SK-MEL-5 (cell line): ENCODE measurements around the gene ARMH4. TPM values are rescaled to one million over a fixed set of nuclear protein-coding genes. Genes with fewer than 3 reads are reported as not detected.

Experiments used
- DNase-seq: peaks from one replicate; pipeline ENCODE4 v3.0.0-alpha.2; 2016; ENCODE audit warnings: low read depth, low spot score
- in situ Hi-C: cut with HindIII; loops from 2 replicates; pipeline ENCODE4 v1.10.0; 2016; ENCODE audit warnings: low sequenced_read_pairs, high pct_unique_total_duplicates, low pct_unique_long_range_greater_than_20kb
- total RNA-seq: library from RNA; depleted of rRNA; stranded (reverse); fragments of >200 nt; shearing (Covaris generic); gene quantifications from 2 replicates; pipeline ENCODE4 v1.2.3, GENCODE V29; 2014

The ARMH4 gene
- total RNA-seq, 1 experiment from 2014 or later, result 3.1 TPM

DNA sequence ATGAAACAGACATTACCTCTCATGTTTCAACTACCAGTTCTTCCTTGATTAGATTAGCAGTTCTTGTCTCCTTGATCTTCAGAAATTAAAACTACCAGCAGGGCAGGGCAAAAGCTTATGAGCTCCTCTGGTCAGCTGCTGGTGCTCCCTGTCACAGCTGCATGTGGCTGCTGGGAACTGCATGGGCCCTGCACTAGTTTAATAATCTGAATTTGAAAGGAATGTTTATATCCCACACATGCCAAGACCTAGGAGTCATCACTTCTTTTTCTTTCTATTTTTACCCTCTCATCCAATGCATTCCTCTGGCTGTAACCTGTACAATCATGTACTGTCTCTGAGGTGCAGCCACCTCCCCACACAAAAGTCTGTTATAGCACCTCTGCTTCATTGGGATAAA is 73.9 kb downstream of the ARMH4 start:
- DNase-seq, result no peak
- in situ Hi-C loops, result no loop called here

DNA sequence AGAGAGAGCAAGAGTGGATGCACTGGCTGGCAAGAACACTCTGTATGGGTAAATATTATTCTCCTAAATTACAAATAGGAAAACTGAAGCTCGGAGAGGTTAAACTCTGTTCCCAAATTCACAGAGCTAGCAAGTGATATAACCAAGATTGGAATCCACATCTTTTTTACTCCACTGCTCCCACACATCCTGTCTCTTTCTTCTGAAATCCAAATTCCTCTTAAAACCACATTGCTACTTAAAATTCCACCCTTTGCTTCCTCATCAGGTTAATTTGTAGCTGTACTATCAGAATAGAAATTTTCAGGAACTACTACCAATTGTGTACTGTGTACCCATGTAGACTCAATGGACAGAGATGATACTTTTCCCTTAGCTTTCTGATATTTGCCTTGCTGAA is 74.4 kb downstream of the ARMH4 start:
- DNase-seq, result no peak
- in situ Hi-C loops, result no loop called here

DNA sequence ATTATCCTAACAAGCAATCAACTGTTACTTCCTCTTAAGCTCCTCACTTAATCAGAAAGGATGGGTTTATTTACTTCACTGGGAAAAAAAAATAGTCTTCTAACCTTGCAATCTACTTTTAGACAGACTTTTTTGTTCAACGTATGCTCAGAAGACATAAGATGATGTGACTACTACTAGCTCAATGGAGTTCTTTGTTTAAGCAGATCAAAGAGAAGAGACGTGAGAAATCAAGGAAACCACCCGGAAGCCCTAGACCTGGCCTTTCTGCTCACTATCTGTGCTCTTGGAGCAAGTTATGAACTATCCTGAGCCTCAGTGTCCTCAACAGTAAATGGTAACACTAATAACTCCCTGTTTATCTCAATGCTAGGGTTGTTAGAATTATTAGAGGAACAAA is 78.5 kb downstream of the ARMH4 start:
- peak; percentile 50 for DNase-seq
- in situ Hi-C loops, result no loop called here

DNA sequence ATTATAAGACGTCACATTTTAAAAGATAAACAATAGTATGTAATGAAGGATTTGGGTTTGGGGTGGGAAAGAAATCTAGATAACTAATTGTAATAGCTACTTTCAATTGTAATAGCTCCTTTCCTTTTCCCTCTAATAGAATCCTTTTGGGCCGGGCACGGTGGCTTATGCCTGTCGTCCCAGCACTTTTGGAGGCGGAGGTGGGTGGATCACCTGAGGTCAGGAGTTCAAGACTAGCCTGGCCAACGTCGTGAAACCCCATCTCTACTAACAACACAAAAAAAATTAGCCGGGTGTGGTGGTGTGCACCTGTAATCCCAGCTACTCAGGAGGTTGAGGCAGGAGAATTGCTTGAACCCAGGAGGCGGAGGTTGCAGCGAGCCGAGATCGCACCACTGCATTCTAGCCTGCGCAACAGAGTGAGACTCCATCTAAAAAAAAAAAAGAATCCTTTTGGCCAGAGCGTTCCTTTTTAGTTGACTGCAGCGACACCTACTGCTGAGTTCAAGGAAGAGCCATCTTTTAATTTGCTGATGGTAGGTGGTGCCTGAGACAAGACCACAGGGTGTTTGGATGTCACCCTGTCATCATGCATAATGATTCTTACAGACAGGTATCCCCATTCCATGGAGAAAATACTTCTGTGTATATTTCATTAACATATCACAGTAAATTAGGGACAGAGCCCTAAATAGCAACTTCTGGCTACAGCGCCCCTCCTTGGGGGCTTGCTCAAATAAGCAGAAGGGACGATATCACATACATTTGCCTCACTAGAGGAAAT is 79.5 kb downstream of the ARMH4 start:
- in situ Hi-C loops, result no loop called here

DNA sequence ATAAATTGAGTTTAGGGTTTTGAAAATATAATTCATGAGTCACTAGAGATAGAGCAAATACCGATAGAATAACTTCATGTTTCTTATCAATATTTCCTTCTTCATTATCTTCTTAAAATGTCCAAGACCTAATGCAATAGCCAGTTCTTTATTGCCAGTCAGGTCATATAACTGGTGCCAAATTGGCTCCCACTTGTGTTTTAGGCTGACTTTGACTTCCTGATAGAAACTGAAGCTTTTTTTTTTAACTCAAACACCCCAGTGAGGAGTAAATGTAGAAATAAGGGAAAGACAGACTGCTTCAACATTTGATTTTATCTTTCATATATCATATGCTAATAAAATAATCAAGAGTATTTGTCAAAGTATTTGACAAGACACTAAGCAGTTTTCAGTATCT is 80.7 kb downstream of the ARMH4 start:
- DNase-seq, result no peak
- in situ Hi-C loops, result no loop called here

More for the DNA sequence above, 79.5 kb downstream of the ARMH4 start:
- peak; percentile 78 for DNase-seq

DNA sequence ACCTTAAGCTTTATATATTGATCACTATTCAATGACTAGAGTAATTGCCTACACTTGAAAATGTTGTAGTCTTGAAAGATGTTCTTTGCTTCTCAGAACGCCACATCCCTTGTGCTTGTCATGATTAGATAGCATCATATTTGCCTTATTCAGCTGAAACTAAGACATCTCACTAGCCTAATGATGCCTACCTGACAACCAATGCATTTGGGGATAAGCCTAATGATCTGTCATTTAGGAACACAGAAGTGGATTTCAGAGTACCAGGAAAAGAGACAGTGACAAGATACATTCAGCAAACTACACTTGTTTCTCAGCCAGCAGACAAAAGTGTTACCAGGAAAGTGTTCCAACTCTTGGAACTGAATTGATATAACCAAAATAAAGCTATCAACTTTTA is 83.7 kb downstream of the ARMH4 start:
- in situ Hi-C loops, result no loop called here

DNA sequence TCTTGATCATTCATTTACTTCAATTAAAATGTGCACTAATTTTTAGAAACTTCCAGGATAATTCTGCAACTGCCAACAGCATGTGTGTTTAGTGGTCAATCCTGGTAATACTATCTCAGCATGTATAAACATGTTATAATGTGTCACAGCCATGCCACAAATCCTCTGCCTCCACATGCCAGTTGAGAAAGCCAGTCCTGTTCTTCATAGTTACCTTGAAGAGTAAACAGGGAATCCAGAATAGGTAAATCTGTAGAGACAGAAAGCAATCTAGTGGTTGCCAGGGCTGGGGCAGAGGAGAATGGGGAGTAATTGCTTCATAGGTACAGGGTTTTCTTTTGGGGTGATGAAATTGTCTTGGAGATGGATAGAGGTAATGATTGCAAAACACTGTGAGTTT is 85.9 kb downstream of the ARMH4 start:
- in situ Hi-C loops, result no loop called here
- DNase-seq, result no peak

More for the DNA sequence above, 83.7 kb downstream of the ARMH4 start:
- DNase-seq, result no peak

DNA sequence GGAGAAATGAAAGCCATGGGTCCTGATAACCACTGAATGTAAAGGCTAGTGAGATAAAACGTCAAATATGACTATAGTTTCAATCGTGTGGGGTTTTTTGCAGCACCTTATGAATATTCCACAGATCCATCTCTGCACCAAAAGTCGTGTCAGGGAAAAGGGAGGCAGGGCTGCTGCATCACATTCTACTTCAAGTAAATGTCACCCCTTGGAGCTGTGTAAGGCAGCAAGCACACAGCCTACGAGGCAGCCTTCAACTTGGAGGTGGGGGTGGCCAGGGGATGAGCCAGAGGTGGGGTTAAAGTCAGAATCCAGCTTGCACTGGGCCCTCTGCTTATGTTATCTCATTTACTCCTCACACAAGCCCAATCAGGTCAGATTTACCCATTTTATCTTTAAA is 90.4 kb downstream of the ARMH4 start:
- DNase-seq, result no peak
- in situ Hi-C loops, result no loop called here

DNA sequence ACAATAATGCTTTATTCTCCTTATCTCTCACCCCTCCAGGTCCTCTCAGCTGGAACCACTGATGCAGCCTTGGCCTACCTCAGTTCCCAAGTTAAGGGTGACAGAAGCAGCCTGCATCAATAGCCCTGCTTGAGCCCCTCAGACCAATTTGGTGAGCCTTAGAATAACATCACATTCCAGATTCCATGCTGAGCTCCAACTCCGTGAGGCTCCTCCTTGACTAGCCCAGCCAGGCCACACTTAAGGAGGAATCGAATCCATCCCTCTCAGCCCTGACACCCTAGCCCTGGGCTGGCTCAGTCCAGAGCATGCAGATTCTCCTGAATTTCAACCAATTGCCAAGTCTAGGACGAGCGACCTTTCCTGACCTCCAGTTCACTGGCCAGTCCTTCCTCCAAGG is 91.1 kb downstream of the ARMH4 start:
- in situ Hi-C loops, result no loop called here
- no peak for DNase-seq

DNA sequence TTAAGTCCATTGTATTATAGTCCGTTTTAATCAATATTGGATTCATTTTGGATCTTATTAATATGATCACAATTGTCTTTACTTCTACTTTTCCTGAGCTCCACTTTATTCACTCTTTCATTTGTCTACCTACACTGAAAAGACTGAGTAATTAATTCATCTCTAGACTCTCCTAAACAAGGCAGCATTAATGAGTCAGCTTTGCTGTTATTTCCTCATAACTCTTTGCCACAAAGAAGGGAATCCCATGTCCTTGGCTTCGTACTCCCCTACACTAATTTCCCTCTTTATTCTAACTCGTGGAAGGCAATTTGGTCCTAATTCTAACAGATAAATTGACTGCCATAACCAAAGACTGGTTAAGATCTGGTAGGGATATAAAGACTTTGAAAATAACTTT is 91.9 kb downstream of the ARMH4 start:
- in situ Hi-C loops, result no loop called here
- no peak for DNase-seq

DNA sequence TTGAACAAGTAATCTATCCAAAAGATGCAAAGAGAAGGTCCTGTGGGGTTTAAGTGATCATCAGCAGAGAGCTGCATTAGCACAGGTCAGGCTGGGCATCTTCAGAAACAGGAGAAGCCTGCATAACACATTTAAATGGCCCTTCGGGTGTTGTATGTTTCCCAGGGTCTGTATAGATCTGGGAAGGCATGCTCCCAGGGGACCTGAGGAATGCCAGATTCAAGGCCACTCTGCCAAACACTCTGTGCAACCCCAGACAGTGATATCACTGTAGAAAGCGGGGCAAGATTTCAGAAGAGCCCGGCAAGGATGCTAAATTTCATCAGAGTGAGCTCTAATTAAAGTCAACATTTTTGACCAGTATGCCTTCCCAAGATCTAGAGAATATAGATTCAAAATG is 92.9 kb downstream of the ARMH4 start:
- DNase-seq, result no peak
- in situ Hi-C loops, result no loop called here

DNA sequence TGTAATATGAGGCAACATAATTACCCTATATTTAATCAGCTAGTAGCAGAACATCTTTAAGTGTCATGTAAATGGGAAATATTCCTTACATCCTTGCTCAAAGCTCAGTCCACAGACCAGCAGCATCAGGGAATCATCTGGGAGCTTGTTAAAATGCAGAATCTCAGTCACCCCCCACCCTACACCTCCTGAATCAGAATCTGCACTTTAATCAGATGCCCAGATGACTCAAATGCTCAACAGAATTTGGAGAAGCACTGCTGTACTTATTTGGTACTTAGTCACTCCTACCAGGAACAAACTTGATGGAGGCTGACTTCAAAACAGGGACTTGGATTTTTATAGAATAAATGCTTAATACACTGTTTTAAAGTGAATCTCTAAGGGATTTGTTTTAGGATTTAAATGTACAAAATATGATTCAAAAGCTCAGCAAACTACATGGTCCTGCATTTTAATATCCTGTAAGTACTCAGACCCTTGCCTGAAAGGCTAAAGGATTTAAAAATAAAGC is 96.5 kb downstream of the ARMH4 start:
- in situ Hi-C loops, result no loop called here

DNA sequence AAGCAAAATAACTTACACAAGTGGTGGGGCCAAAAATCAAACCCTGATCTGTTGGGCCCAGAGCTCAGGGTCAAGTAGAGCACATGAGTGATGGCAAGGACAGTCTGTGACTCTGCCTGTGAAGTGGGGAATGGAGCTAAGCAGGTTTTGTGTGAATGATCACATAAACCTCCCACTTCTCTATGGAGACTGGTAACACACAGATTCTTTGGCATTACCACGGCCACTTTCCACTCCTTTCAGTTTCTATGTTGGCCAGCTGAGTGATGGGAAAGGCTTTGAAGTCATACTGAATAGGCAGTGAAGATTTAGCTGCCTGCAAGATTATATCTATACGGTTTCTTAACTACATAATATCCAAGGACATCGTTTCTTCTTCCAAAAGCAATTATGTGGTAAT is 97.9 kb downstream of the ARMH4 start:
- in situ Hi-C loops, result no loop called here
- no peak for DNase-seq

More for the DNA sequence above, 96.5 kb downstream of the ARMH4 start:
- DNase-seq, result no peak

DNA sequence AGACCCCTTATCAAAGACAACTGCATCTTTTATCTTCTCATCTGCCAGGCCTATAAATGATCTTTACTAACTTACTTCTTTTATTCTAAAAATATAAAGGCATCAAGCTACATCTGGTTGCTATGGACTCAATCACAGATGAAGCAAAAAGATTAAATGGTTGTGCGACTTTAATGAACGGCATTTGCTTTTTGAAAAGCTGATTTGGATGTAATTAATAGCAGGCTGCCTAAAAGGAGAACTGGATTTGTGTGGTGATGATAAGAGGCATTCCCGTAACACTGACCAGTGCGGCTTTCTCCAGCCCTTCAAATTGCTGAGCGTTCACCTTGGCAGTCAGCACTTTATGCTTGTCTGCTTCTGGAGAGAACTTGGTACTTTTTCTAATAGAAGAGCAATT is 103.8 kb downstream of the ARMH4 start:
- no peak for DNase-seq
- in situ Hi-C loops, result no loop called here

DNA sequence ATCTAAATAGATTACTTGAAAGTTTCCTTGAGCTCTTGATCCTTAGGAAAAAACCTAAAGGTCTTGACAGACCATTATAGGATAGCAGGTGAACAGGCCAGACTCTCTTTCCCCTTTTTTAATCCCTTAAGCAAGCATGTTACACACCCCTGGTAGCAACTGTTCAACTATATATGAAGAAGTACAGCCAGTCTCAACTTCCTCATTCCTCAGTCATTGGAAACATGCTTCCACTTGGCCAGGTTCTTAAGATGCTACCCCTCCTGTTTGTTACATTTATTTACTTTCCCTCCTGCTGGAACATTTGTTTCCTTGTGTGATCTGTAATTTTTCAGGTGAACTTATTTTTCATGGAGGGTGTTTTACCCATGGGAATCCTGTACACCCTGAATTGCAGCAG is 124.1 kb downstream of the ARMH4 start:
- DNase-seq, result no peak
- in situ Hi-C loops, result no loop called here

DNA sequence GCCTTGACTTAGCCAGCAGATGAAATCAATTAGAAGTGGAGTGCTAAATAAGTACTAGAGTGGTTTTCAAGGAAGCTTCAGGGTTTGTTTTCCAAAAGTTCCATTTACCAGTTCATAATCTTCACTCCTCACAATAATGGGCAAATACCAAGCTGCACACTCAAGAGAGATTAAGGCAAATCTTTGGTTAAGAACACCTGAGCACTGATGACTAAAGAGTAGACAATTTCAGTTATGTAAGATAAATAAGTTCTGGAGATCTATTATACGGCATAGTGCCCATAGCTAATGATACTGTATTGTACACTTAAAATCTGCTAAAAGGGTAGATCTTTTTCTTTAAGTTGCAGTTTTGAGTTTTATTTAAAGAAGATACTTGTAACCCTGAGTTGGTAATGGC is 125.0 kb downstream of the ARMH4 start:
- no peak for DNase-seq
- in situ Hi-C loops, result no loop called here

DNA sequence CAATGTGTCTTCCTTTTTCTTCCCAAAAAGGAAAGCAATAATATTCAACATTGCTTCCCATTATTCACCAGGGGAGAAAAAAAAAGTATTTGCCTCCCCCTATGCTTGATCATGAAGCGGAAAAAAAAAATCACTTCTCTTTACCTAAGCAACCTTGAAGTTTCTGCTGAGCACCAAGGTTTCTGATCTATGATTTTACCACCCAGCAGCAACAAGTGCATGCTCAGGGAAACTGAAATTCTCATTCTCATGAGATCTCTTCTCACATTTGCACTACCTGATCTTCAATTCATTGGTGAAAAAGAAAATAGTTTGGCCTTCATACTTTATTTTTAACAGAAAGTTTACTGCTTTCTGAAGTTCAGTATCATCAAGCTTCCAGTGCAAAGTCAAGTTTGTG is 125.8 kb downstream of the ARMH4 start:
- in situ Hi-C loops, result no loop called here
- no peak for DNase-seq

DNA sequence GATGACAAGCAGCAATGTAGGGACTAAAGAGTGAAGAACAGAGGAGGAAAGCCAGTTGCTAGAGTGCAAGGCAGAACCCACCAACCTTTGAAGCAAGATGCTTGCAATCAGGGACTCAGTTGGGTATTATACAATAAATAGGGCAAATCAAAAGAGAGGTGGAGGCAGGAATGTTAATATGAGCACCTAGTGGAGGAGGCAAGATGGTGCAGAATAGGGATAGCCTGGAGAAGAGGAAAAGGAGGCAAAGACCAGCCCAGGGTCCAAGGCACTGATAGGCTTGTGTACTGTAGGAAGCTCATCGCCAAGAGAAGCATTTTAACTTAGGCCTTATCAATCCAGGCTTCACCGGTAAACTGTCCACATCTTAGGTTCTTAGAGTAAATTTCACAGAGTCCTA is 137.2 kb downstream of the ARMH4 start:
- in situ Hi-C loops, result no loop called here

DNA sequence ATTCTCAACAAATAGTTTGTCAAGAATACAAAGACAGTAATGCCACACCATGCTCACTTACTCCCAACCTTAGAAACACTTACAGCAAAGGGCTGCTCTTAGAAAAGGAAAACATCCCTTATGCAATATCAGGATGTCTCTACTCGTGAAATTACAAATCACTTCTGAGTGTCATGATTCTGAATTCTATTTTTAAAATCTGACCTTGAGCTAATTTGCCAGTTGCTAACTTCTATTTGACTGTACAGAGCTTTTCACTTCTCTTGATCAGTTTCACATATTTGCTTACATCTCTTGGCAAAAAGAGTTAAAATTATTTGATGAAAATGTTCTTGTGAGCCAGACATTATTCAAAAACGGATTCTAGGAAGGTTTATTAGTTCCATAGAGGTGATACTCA is 149.4 kb downstream of the ARMH4 start:
- in situ Hi-C loops, result no loop called here
- DNase-seq, result no peak

More for the DNA sequence above, 137.2 kb downstream of the ARMH4 start:
- no peak for DNase-seq
